HG03135 (cell line): Measurements from ENCODE around the gene VSX1.
A peak's percentile ranks its signal among the peaks of the same experiment; 100 is the strongest.

ENCODE experiments used
- ATAC-seq: cut with Tn5 transposase; IDR thresholded peaks from one replicate; pipeline ENCODE4 v1.9.1; 2021; ENCODE audit warnings: mild to moderate bottlenecking, moderate library complexity; ENCODE audit not compliant: unreplicated experiment

VSX1 gene

GRCh38 chr20:25081730-25082497 is at the start of gene VSX1:
Gene VSX1, minus strand, starts transcription at chr20:25082141. Its CDS starts 45 bp downstream, at chr20:25082096.
- ATAC-seq = no peak

GRCh38 chr20:25129908-25130307 is 48.0 kb upstream of the VSX1 start:
- no peak for ATAC-seq

- no peak for ATAC-seq
Observed at GRCh38 chr20:25129428-25129827, 47.5 kb upstream of the VSX1 start.

GRCh38 chr20:25128649-25129048 is 46.7 kb upstream of the VSX1 start:
- ATAC-seq = no peak

- ATAC-seq = no peak
Observed at GRCh38 chr20:25127761-25128537, 46.0 kb upstream of the VSX1 start.

DNA sequence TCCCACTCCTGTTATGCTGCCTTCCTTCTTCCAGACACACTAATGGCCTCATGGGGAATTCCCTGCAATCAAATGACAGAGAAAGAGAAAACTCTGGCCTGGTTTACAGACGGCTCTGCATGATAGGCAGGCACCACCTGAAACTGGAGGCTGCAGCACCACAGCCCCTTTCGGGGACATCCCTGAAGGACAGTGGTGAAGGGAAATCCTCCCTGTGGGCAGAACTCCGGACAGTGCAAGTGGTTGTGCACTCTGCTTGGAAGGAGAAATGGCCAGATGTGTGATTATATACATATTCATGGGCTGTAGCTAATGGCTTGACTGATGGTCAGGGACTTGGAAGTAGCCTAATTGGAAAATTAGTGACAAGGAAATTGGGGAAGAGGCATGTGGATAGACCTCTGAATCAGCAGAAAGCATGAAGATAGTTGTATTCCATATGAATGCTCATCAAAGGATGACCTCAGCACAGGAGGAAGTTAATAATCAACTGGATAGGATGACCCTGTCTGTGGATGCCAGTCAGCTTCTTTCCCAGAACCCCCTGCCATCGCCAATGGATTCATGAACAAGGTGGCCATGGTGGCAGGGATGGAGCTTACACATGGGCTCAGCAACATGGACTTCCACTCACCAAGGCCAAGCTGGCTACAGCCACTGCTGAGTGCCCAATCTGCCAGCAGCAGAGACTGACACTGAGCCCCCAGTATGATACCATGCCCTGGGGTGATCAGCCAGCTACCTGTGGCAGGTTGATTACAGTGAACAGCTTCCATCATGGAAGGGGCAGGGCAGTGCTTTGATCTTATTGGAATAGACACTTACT is 44.5 kb upstream of the VSX1 start:
- no peak for ATAC-seq

GRCh38 chr20:25125636-25126035 is 43.7 kb upstream of the VSX1 start:
- no peak for ATAC-seq

GRCh38 chr20:25120920-25121319 is 39.0 kb upstream of the VSX1 start:
- no peak for ATAC-seq

DNA sequence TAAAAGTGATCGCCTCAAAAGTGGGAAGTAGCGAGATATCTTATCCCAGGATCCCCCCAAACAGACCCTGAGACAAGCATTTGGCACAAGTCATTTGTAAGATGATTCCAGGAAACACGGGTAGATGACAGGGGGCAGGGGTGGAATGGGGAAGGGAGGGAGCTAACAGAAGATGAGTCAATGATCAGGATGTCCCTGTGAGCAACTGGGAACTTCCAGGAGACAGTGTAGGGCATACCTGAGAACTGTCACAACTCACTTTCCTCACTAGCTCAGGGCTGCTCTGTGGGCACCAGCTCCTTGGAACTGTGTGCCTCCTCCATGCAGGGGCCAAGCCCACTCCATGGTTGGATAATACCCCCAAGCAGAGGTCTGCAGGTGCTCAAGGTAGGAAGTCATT is 38.5 kb upstream of the VSX1 start:
- no peak for ATAC-seq

- ATAC-seq = no peak
Observed at GRCh38 chr20:25118529-25118928, 36.6 kb upstream of the VSX1 start.

DNA sequence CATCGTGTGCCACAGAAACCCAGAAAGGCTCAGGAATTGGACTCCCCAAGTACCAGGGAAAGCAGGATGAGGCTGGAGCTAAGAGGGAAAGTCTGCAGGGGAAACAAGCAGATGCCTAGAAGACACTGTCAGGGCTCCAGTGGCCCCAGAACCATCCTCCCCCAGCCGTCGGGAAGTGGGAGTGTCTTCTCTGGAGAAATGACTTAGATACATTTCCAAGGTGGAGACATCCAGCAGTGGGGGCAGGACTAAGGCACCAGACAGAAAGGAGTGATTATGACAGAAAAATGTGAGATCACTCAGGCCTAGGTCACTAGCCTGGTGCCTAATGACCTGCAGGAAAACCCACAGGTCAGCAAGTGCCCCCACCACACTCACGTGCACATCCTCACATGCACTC is 36.0 kb upstream of the VSX1 start:
- no peak for ATAC-seq

GRCh38 chr20:25116739-25117458 is 35.0 kb upstream of the VSX1 start:
- no peak for ATAC-seq

GRCh38 chr20:25103526-25103925 is 21.6 kb upstream of the VSX1 start:
- ATAC-seq = no peak

- no peak for ATAC-seq
Observed at GRCh38 chr20:25100914-25101313, 19.0 kb upstream of the VSX1 start.

GRCh38 chr20:25099601-25100140 is 17.7 kb upstream of the VSX1 start:
- ATAC-seq = no peak

GRCh38 chr20:25097498-25097897 is 15.6 kb upstream of the VSX1 start:
- ATAC-seq = no peak

DNA sequence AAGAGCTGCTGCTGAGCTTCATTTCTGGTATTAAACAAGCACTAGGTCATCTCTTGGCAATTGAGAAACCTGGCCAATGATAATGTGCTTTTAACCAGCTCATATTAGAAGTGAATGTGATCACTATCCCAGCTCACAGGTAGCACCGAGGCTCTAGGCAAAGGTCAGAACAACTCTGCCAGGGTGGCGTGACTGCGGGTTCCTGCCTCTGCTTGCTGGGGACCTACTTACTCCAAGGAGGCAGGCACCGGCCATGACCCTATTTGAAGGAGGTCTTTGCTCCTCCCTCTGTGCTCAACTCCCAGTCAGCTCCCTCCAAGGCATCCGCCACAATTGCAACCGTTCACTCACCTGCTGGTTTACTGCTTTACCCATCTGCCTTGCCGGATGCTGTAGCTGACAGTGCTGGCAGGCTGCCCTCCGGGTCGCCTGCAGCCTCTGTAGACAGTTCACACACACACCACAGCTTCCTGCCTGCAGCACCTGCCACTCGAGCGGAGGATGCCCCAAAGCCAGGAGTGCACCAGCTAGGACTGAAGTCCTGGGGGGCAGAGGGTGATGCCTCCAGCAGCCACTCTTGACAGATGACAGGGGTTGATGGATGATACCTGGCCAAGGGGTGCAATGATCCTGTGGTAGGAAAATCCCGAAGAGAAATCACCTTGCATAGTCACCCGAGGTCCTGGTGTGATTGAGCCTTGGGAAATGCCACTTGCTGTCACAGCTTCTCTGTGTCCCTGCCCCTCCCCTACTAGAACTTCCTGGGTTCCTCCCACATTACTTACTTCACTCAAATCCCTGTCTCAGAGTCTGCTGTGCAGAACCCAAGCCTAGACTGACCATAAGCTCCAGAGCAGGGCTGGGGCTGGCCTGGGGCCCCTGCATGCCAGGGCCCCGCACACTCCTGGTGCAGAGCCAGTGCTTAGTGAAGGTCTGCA is 8.8 kb upstream of the VSX1 start:
- peak; percentile 82 for ATAC-seq

DNA sequence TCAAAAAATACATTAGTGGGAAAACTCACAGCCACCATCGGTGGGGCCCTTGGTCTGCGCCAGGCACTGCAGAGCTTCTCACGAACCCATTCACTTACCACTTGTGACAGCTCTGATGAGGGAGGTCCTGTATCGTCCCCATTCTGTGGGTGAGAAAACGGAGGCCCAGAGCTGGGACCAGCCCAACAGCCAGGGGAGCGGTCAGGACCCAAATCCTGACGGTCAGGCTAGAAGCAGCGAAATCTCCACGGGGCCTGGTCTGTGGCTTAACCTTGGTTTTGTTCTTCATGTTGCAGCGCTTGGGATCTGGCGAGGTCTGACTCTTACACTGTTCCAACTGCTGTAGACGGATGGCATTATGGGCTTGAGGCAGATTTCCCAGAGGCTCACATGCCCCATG is 7.7 kb upstream of the VSX1 start:
- no peak for ATAC-seq

GRCh38 chr20:25089096-25089495 is 7.2 kb upstream of the VSX1 start:
- ATAC-seq = no peak
